HG02571 (cell line): ENCODE data around the gene IL17B.

ENCODE experiments used
- ATAC-seq: cut with Tn5 transposase; IDR thresholded peaks from one replicate; pipeline ENCODE4 v1.9.1; 2021; ENCODE audit warnings: mild to moderate bottlenecking, moderate library complexity; ENCODE audit not compliant: unreplicated experiment

Gene IL17B

GRCh38 chr5:149325894-149326293 lies 53.2 kb downstream of the IL17B start:
- ATAC-seq, result no peak

- no peak for ATAC-seq
Observed at GRCh38 chr5:149325166-149325735, 53.8 kb downstream of the IL17B start.

GRCh38 chr5:149324641-149325040 lies 54.5 kb downstream of the IL17B start:
- no peak for ATAC-seq
